ENCODE data around the gene AATK.
"Not testable (repeated sequence)": the region's sequence is repeated elsewhere in the genome, so short reads cannot be mapped to it uniquely, and the experiment has no call there.

AATK gene

DNA sequence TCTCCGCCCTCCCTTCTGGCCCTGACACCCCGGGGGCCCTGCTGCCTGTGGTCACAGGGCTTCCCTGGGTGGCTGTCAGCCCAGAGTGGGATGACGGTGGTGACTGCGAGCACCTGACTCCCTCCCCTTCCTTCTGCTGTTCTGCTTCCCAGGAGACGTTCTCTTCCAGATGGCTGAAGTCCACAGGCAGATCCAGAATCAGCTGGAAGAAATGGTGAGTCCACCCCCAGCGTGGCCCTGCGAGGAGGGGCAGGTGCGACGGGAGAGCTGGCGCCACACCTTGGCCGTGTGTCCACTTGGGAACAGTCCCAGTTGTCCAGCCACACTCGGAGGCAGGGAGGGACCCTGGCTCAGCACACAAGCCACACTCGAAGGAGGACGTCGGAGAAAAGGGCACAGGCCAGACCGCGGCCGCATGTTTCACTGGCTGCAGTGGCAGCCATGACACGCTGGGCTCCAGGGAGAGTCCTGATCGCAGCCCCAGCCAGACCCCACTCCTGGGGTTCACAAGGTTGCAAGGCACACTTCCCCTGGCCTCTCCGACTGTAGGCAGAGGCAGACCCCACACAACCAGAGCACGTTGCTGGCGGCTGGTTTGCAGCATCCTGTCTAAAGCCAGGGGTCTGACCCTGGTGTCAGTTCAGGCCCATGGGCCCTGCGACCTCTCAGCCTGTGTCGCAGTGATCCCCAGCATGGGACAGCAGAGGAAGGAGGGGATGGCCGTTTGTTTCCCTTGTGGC, 81.2 kb downstream of the AATK start:
- DNase-seq = no peak

GRCh38 chr17:81083125-81083765, 82.8 kb downstream of the AATK start:
- no peak for DNase-seq

DNA sequence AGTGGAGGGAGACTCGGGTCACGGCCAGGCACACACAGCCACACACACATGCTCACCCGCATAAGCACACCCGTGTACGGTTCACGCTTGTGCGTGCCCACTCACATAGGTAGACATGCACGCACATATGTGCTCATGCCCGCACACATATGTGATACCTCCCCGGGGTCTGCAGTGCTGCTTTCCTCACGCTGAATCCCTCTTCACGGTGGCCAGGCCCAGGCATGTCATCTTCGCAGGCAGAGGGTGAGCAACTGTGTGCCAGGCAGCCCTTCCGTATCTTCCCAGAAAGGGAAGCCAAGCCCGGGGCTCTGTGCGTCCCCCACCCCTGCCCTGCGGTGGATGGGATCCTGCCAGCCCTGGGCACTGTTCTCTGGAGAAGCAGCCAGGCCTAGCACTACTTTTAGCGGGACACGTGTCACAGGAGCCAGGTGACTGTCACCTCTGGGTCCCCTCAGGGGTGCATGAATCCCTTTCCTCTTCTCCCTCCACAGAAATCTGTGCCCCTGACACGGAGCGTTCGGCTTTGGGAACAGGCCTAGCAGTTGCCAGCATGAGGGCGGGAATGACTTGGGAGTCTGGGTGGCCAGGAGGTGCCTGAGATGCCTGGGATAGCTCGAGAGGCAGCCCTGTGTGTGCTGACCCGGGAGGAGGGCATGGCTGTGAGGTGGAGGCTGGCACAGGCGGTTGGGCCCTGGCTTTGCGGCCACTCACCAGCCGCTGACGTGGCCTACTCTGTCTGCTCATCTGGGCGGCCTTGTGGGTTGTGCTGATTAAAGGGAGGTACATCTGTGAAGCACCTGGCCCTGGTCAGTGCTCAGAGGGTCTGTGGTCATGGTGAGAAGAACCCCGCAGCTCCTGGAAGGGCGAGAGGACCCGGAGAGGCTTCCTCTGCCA, 83.6 kb downstream of the AATK start:
- no peak for DNase-seq

DNA sequence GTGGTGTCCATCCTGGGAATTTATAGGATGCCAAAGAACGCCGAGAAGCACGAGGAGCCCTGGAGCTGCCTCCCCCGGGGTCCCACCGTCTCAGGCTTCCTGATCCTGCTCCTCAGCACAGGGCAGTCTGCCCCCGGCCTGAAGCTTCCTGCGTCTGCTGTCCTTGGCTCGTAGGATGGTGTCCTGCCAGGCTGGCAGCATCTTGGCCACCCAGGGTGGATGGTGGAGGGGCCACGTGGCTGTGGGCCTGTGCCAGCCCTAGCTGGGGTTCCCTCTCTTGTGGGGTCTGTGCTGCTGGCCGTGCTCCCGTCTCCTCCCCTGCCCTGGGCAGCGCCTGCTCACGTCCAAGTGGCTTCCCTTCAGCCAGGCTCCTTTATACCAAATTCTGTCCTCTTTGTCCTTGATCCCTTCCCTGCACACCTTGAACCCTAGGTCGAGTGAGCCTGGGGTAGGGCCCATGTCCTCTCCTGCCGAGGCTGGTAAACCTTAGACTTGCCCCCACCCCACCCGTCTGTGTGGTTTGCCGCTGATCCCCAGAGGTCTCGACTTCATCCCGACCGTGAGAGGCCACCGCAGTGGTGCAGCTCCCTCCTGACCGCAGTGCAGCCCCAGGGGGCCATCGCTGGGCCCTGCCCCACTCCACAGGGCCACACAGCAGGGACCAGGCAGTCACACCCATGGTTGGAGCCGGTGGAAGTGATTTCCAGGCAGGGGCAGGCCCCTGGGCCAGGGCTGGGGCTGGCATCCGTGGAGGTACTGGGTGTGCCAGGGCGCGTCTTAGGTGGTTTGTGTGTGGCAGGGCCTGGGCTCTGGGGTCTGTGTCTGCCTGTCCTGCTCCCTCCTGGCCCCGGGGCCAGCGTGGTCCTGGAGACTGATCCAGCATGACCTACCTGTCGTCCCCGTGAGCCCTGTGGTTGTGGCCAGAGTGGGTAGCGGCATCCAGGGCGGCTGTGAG, 84.5 kb downstream of the AATK start:
- no peak for DNase-seq

- no peak for DNase-seq
Measured at GRCh38 chr17:81080019-81080418, 86.0 kb downstream of the AATK start.

- not testable (repeated sequence) for DNase-seq
Measured at GRCh38 chr17:81078026-81078913, 87.8 kb downstream of the AATK start.

GRCh38 chr17:81076141-81076679, 89.8 kb downstream of the AATK start:
- no peak for DNase-seq

DNA sequence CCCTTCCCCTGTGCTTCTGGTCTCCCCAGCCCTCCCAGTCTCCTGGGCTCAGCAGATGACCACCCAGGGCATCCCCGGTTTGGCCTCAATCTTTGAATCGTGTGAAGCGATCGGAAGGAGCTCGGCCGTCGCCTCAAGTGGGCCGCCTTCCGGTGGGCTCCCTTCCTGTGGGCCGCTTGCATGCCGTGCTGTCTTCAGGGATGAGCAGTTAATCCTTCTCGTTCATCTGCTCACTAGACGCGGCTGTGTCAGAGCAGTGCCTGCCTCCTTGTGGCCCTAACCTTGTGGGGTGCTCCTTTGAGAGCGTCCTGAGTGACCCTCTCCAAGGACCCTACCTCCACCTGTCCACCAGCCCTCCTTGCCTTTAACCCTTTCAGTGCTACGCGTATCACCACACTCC, 90.7 kb downstream of the AATK start:
- DNase-seq = no peak

- DNase-seq = no peak
Measured at GRCh38 chr17:81074875-81075274, 91.1 kb downstream of the AATK start.

- DNase-seq = no peak
Measured at GRCh38 chr17:81073967-81074839, 91.8 kb downstream of the AATK start.

DNA sequence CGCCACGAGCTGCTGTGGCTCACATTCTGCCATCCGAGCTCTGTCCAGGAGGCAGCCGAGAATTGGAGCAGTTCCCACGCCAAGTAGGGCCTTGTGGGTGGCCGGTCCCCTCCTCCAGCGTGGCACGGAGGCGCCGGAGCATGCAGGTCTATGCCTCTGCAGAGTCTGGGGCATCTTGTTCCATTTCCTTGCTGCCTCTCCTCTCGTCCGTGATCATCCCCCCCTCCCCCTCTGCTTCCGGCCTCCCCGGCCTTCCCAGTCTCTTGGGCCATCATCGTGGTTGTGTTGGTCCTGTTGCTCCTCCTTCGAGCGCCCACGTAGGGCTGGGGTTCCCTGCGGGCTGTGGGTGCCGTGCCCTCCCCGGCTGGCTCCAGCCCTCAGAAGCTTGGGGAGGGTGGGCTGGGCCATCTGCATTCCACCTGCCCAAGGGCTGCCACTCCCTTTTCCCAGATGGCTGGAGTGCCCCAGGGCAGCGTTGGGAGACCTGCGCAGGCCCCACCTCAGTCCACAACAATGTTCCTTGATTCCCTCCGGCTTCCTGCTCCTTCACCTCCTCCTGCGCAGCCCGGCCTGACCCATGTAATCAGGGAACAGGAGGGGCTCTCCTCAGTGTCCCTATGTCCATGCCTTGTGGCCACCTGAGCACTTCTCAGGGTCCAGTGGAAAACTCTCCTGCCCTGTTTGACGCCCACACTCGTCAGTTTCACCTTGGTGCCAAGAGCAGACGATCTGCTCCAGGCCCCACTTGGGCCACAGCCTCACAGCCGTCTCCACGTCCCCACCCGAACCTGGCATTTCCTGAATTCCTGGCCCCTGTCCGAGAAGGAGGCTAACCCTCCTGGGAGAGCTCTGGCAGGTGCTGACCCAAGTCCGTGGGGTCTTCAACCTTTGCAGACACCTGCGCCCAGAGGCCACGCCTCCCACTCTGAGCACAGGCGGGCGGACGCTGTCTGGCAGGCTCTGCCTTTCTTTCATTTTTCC, 94.0 kb downstream of the AATK start:
- DNase-seq = no peak

DNA sequence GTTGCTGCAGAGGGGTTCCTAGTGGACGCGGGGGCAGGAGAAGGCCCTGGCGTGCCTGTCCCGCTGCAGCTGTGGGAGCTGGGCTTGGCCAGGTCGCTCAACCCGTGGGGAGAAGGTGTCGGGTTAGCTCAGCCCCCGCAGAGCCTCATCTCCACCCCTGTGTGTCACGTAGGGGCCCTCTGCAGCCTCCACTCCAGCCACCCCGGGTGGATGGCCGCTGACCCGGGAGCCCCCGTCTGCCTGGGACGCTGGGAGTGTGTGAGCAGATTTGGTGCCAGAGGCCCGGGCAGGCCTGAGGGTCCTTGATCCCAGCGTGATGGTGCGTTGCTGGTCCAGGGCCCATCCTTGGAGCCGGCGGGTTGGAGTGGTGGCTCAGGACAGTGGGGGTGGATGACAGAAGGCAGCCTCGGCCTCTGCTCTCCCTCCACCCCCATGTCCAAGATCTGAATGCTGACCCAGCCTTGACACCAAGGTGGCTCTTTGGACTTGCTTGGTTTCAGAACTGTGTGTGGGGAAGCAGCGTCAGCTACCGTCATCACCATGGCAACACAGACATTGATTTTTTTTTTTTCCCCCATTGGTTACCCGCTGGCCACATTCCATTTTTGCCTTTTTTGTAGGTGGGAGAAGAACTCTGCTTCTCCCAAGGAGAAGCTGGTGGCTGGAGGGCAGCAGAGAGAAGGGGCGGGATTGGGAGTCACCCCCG, 95.3 kb downstream of the AATK start:
- no peak for DNase-seq

- DNase-seq = no peak
Measured at GRCh38 chr17:81069135-81069645, 96.8 kb downstream of the AATK start.

DNA sequence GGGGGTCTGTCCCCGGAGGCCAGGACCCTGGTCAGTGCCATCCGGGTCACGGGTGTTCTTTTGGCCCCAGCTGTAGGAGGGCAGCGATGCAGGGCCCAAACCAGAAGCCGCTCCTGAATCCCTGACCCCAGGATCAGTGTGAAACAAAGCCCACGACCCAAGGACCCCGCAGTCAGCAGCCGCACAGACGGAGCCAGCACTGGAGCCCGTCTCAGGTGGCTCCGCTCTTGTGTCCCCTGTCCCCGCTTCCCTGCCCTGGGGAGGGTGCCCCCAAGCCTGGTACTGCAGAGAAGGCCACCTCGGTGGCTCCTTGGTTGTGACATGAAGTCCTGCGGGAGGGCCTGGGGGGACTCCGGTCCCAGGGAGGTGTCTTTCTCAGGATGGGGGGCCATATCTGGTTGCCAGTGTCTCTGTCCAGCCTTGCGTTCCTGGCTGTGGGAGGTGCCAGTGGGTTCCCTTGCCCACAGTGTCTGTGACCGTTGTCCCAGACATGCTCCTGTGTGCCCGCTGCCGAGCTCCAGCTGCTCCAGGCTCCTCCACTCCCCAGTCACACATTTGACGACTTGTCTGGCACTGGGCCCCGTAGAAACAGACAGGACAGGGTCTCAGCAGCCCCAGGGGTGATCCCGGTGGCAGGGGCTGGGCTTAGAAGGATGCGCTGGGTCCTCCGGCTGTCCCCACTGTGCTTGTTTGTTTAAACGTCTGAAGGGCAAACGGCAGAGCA, 97.4 kb downstream of the AATK start:
- DNase-seq = no peak

GRCh38 chr17:81067391-81067811, 98.6 kb downstream of the AATK start:
- no peak for DNase-seq
